Measurements from ENCODE around the gene CNTF. TPM values are rescaled to one million over a fixed set of nuclear protein-coding genes. Genes with fewer than 3 reads are reported as not detected.

The CNTF gene
- total RNA-seq, 1 experiment from 2014 or later, result 1.6 TPM

- TF ChIP-seq, protein P1, sequence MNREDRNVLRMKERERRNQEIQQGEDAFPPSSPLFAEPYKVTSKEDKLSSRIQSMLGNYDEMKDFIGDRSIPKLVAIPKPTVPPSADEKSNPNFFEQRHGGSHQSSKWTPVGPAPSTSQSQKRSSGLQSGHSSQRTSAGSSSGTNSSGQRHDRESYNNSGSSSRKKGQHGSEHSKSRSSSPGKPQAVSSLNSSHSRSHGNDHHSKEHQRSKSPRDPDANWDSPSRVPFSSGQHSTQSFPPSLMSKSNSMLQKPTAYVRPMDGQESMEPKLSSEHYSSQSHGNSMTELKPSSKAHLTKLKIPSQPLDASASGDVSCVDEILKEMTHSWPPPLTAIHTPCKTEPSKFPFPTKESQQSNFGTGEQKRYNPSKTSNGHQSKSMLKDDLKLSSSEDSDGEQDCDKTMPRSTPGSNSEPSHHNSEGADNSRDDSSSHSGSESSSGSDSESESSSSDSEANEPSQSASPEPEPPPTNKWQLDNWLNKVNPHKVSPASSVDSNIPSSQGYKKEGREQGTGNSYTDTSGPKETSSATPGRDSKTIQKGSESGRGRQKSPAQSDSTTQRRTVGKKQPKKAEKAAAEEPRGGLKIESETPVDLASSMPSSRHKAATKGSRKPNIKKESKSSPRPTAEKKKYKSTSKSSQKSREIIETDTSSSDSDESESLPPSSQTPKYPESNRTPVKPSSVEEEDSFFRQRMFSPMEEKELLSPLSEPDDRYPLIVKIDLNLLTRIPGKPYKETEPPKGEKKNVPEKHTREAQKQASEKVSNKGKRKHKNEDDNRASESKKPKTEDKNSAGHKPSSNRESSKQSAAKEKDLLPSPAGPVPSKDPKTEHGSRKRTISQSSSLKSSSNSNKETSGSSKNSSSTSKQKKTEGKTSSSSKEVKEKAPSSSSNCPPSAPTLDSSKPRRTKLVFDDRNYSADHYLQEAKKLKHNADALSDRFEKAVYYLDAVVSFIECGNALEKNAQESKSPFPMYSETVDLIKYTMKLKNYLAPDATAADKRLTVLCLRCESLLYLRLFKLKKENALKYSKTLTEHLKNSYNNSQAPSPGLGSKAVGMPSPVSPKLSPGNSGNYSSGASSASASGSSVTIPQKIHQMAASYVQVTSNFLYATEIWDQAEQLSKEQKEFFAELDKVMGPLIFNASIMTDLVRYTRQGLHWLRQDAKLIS (CRISPR knock-in tag; IDR thresholded peaks at IDR 0.05; ENCODE audit: borderline replicate concordance), result no peak
- no peak for TF ChIP-seq CREB1 (CRISPR knock-in tag; IDR thresholded peaks at IDR 0.05)
- TF ChIP-seq, protein P2, sequence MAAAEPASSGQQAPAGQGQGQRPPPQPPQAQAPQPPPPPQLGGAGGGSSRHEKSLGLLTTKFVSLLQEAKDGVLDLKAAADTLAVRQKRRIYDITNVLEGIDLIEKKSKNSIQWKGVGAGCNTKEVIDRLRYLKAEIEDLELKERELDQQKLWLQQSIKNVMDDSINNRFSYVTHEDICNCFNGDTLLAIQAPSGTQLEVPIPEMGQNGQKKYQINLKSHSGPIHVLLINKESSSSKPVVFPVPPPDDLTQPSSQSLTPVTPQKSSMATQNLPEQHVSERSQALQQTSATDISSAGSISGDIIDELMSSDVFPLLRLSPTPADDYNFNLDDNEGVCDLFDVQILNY (CRISPR knock-in tag; IDR thresholded peaks at IDR 0.05), result no peak
- TF ChIP-seq MXD4 (CRISPR knock-in tag; IDR thresholded peaks at IDR 0.05; ENCODE audit: borderline replicate concordance), result no peak
- TF ChIP-seq GTF2I (CRISPR knock-in tag; conservative IDR thresholded peaks at IDR 0.05), result no peak
- TF ChIP-seq AR (CRISPR knock-in tag; IDR thresholded peaks at IDR 0.05), result no peak
- TF ChIP-seq, protein P3, sequence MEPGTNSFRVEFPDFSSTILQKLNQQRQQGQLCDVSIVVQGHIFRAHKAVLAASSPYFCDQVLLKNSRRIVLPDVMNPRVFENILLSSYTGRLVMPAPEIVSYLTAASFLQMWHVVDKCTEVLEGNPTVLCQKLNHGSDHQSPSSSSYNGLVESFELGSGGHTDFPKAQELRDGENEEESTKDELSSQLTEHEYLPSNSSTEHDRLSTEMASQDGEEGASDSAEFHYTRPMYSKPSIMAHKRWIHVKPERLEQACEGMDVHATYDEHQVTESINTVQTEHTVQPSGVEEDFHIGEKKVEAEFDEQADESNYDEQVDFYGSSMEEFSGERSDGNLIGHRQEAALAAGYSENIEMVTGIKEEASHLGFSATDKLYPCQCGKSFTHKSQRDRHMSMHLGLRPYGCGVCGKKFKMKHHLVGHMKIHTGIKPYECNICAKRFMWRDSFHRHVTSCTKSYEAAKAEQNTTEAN (CRISPR knock-in tag; IDR thresholded peaks at IDR 0.05), result no peak
- TF ChIP-seq GABPB1 (CRISPR knock-in tag; IDR thresholded peaks at IDR 0.05), result no peak
- TF ChIP-seq ARID4B (CRISPR knock-in tag; IDR thresholded peaks at IDR 0.05; ENCODE audit: borderline replicate concordance), result no peak
- Mint-ChIP-seq H3K4me3 (no peak overlapping the region), H3K36me3 (peaks cover 7% of the 10 kb centered on the region; the same call in 1 of the 2 replicates), H3K9me3 (no peaks in the 10 kb centered on the region), H3K4me1 (peaks cover 37% of the 10 kb centered on the region), H3K27me3 (ENCODE audit: low read depth) (no peaks in the 10 kb centered on the region), H3K27ac (peak overlapping the region; percentile 1; the same call in 1 of the 2 replicates)
- ChIA-PET POLR2A (no interaction called here), CTCF (no interaction called here)
- ATAC-seq (no peak), DNase-seq (ENCODE audit: low spot score) (no peak)
These were observed 25.8 kb upstream of the CNTF start for GRCh38 chr11:58596621-58597020.

DNA sequence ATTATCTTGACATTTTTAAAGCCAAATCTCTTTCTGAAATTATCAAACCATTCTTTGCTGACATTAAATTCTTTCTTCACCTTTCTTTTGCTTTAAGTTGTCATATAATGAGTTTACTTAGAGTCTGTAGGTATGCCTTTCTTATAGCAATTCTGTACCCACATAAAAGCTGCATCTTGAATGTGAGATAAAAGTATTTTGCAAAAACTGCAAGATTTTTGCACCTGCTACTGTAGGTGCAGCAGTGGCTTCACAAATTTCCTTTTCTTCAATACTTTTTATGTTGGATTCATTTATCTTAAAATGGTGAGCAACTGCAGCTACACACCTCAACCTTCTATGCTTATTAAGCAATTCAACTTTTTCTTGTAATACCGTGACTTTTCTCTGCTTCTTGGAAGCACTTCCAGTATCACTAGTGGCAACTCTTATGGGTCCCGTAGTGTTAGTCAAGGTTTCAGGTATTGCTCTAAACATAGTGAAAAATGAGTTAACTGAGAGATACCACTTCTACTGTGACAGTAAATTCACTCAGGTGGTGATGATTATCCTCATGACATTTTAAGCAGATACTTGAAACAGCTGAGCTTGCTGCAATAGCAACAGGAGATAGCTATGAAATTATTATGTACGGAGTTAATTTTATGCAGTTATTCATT, 24.9 kb upstream of the CNTF start:
- CTCF ChIA-PET, result no interaction called here

More for the DNA sequence above, 24.9 kb upstream of the CNTF start:
- no peaks in the 10 kb centered on the region for H3K9me3 Mint-ChIP-seq
- DNase-seq (ENCODE audit: low spot score) (no peak), ATAC-seq (no peak)
- H3K36me3 Mint-ChIP-seq, result peaks cover 3% of the 10 kb centered on the region; the same call in 1 of the 2 replicates
- no peak for TF ChIP-seq CREB1 (CRISPR knock-in tag; IDR thresholded peaks at IDR 0.05)
- TF ChIP-seq, protein P4, sequence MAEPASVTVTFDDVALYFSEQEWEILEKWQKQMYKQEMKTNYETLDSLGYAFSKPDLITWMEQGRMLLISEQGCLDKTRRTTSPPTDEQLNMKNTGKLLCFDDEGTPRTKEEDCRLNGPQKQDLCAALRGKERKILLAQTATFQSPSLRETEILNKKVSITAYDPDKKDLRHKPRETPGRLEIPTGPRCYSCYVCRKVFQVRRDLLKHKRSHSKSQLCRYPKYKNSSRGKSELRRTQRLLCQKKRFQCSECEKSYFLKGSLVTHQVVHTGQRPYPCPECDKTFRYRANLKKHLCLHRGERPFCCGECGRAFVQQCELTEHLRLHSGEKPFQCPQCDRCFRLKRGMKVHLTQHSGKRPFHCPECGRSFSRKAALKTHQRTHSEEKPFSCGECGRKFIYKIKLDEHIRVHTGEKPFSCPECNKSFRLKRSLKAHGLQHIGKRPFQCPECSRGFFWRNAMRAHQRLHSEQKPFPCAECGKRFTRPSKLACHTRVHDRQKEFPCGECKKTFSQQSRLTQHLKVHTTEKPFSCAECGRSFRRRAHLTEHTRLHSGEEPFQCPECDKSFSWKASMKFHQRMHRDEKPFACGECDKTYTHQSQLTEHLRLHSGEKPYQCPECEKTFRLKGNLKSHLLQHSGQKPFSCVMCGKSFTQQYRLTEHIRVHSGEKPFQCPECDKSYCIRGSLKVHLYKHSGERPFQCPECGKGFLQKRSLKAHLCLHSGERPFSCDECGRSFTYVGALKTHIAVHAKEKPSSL (CRISPR knock-in tag; conservative IDR thresholded peaks at IDR 0.05), result no peak
- no peak for TF ChIP-seq MLX (CRISPR knock-in tag; IDR thresholded peaks at IDR 0.05)
- no peak for TF ChIP-seq CBFB (CRISPR knock-in tag; IDR thresholded peaks at IDR 0.05; ENCODE audit: low read depth)
- POLR2A ChIA-PET, result no interaction called here
- no peak overlapping the region for H3K4me3 Mint-ChIP-seq
- H3K27me3 Mint-ChIP-seq (ENCODE audit: low read depth), result no peaks in the 10 kb centered on the region
- H3K4me1 Mint-ChIP-seq, result peaks cover 36% of the 10 kb centered on the region
- H3K27ac Mint-ChIP-seq, result no peak overlapping the region
